IPS-18c (cell line): ENCODE data around the gene PDZD8.
"Not testable (repeated sequence)": the region's sequence is repeated elsewhere in the genome, so short reads cannot be mapped to it uniquely, and the experiment has no call there.

Experiments
- H3K4me3 ChIP-seq: 2 replicates; pipeline ENCODE4 v1.7.0; 2013; ENCODE audit warnings: low read depth, mild to moderate bottlenecking, low read length, moderate library complexity; ENCODE audit not compliant: insufficient read depth
- H3K9me3 ChIP-seq: one replicate; pipeline ENCODE4 v1.6.1; 2013; ENCODE audit warnings: mild to moderate bottlenecking, low read length, moderate library complexity; ENCODE audit not compliant: control insufficient read depth, insufficient read depth

The PDZD8 gene

GRCh38 chr10:117254774-117255735 is 120.2 kb downstream of the PDZD8 start:
- H3K4me3 ChIP-seq: no peak overlapping the region
- H3K9me3 ChIP-seq: no peaks in the 10 kb centered on the region

GRCh38 chr10:117254338-117254737 is 120.9 kb downstream of the PDZD8 start:
- Histone ChIP-seq H3K9me3 (no peaks in the 10 kb centered on the region), H3K4me3 (no peak overlapping the region)

- Histone ChIP-seq H3K4me3 (no peak overlapping the region), H3K9me3 (no peaks in the 10 kb centered on the region)
Observed at GRCh38 chr10:117253908-117254307, 121.3 kb downstream of the PDZD8 start.

- H3K9me3 ChIP-seq: no peaks in the 10 kb centered on the region
- no peak overlapping the region for H3K4me3 ChIP-seq
Observed at GRCh38 chr10:117250411-117250810, 124.8 kb downstream of the PDZD8 start.

GRCh38 chr10:117249493-117250093 is 125.6 kb downstream of the PDZD8 start:
- H3K4me3 ChIP-seq: no peak overlapping the region
- no peaks in the 10 kb centered on the region for H3K9me3 ChIP-seq

- no peaks in the 10 kb centered on the region for H3K9me3 ChIP-seq
- no peak overlapping the region for H3K4me3 ChIP-seq
Observed at GRCh38 chr10:117248750-117249465, 126.3 kb downstream of the PDZD8 start.

- no peak overlapping the region for H3K4me3 ChIP-seq
- H3K9me3 ChIP-seq: no peaks in the 10 kb centered on the region
Observed at GRCh38 chr10:117246997-117247671, 128.1 kb downstream of the PDZD8 start.

GRCh38 chr10:117242463-117242832 is 132.8 kb downstream of the PDZD8 start:
- Histone ChIP-seq H3K9me3 (no peaks in the 10 kb centered on the region), H3K4me3 (no peak overlapping the region)

GRCh38 chr10:117241541-117242462 is 133.4 kb downstream of the PDZD8 start:
- peak overlapping the region; percentile 81; the same call in 1 of the 2 replicates for H3K4me3 ChIP-seq

GRCh38 chr10:117240621-117241529 is 134.4 kb downstream of the PDZD8 start, which contains the start of gene SLC18A2:
Gene SLC18A2, plus strand, starts transcription at chr10:117241114. Its CDS starts 580 bp downstream, at chr10:117241694.
- Histone ChIP-seq H3K9me3 (no peaks in the 10 kb centered on the region), H3K4me3 (peak within 1 kb of the TSS; percentile 81)

More at GRCh38 chr10:117241541-117242462, 133.4 kb downstream of the PDZD8 start:
- H3K9me3 ChIP-seq: no peaks in the 10 kb centered on the region

- Histone ChIP-seq H3K9me3 (no peaks in the 10 kb centered on the region), H3K4me3 (peak overlapping the region; percentile 81)
Observed at GRCh38 chr10:117239721-117240620, 135.3 kb downstream of the PDZD8 start.

GRCh38 chr10:117239051-117239450 is 136.2 kb downstream of the PDZD8 start:
- Histone ChIP-seq H3K4me3 (no peak overlapping the region), H3K9me3 (no peaks in the 10 kb centered on the region)

GRCh38 chr10:117237401-117237991 is 137.7 kb downstream of the PDZD8 start:
- Histone ChIP-seq H3K4me3 (no peak overlapping the region), H3K9me3 (no peaks in the 10 kb centered on the region)

- not testable (repeated sequence) for H3K9me3 ChIP-seq, H3K4me3 ChIP-seq
Observed at GRCh38 chr10:117230107-117230506, 145.1 kb downstream of the PDZD8 start.
